ENCODE measurements around the gene NDUFC2. TPM values are rescaled to one million over a fixed set of nuclear protein-coding genes. Genes with fewer than 3 reads are reported as not detected.
A peak's percentile ranks its signal among the peaks of the same experiment; 100 is the strongest.
"Not testable (repeated sequence)": the region's sequence is repeated elsewhere in the genome, so short reads cannot be mapped to it uniquely, and the experiment has no call there.

The NDUFC2 gene
- total RNA-seq, 1 donor from 2014 or later, result 112 TPM

DNA sequence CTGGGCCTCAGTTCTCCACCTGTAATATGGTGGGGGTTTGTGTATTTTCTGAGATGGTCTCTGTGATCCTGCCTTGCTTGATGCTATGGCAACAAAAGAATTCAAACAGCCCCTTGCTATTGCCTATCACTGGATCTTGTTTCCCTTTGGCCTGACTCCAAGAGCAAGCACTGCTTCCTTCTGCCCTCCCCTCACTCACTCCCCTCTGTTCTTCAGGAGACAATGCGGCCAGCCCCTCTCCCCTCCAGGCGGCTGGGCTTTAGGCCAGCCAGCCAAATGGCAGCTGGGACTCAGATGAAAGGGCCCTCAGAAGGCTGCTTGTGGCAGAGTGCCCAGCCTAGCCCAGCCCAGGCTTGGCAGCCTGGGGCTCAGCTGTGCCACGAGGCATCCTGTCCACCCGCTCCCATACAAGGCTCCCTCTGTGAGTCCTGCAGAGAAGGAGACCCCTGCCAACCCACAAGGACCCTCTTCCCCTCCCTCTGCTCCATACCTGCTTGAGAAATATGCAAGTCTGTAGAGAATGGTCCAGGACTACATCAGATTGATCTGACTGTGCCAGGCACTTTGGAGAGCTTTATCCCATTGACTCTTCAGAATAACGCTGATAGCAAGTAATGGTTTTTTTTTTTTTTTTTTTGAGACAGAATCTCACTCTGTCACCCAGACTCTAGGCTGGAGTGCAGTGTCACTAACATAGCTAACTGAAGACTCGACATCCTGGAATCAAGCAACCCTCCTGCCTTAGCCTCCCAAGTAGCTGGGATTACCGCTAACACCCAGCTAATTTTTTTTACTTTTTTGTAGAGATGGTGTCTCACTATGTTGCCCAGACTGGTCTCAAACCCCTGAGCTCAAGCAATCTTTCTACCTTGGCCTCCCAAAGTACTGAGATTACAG, 49.0 kb downstream of the NDUFC2 start:
- no peaks in the 10 kb centered on the region for H3K27me3 ChIP-seq
- no peak overlapping the region for H3K27ac ChIP-seq
- no peak for DNase-seq (ENCODE audit: low spot score in 2 of 2)
- intact Hi-C loops (cut with DNase I), result no loop called here
- no peaks in the 10 kb centered on the region for H3K9me3 ChIP-seq
- H3K4me3 ChIP-seq, result no peak overlapping the region
- H3K4me1 ChIP-seq, result peaks cover 0 to 7% of the 10 kb centered on the region in 2 donors
- no peaks in the 10 kb centered on the region for H3K36me3 ChIP-seq
- TF ChIP-seq, protein P1, sequence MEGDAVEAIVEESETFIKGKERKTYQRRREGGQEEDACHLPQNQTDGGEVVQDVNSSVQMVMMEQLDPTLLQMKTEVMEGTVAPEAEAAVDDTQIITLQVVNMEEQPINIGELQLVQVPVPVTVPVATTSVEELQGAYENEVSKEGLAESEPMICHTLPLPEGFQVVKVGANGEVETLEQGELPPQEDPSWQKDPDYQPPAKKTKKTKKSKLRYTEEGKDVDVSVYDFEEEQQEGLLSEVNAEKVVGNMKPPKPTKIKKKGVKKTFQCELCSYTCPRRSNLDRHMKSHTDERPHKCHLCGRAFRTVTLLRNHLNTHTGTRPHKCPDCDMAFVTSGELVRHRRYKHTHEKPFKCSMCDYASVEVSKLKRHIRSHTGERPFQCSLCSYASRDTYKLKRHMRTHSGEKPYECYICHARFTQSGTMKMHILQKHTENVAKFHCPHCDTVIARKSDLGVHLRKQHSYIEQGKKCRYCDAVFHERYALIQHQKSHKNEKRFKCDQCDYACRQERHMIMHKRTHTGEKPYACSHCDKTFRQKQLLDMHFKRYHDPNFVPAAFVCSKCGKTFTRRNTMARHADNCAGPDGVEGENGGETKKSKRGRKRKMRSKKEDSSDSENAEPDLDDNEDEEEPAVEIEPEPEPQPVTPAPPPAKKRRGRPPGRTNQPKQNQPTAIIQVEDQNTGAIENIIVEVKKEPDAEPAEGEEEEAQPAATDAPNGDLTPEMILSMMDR (IDR thresholded peaks at IDR 0.05), result no peak

DNA sequence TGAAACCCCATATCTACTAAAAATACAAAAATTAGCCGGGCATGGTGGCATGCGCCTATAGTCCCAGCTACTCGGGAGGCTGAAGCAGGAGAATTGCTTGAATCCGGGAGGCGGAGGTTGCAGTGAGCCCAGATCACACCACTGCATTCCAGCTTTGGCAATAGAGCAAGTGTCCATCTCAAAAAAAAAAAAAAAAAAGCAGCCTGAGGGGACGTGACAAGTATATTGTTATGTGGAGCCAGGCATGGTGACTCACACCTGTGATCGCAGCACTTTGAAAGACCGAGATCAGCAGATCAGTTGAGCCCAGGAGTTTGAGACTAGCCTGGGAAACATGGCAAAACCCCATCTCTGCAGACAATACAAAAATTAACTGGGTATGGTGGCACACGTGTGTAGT, 51.2 kb downstream of the NDUFC2 start:
- DNase-seq (ENCODE audit: low spot score in 2 of 2); H3K36me3 ChIP-seq; intact Hi-C loops (cut with DNase I); H3K27ac ChIP-seq; H3K4me3 ChIP-seq; H3K27me3 ChIP-seq; H3K9me3 ChIP-seq; H3K4me1 ChIP-seq: not testable (repeated sequence)

- DNase-seq (ENCODE audit: low spot score in 2 of 2), result no peak
- TF ChIP-seq, protein P1 (IDR thresholded peaks at IDR 0.05), result no peak
- Histone ChIP-seq H3K4me1 (peaks cover 0 to 9% of the 10 kb centered on the region in 2 donors), H3K27me3 (no peaks in the 10 kb centered on the region), H3K4me3 (no peak overlapping the region), H3K9me3 (no peaks in the 10 kb centered on the region), H3K27ac (no peak overlapping the region), H3K36me3 (no peaks in the 10 kb centered on the region)
- intact Hi-C loops (cut with DNase I), result no loop called here
Measured at GRCh38 chr11:78027759-78028158, 51.9 kb downstream of the NDUFC2 start.

DNA sequence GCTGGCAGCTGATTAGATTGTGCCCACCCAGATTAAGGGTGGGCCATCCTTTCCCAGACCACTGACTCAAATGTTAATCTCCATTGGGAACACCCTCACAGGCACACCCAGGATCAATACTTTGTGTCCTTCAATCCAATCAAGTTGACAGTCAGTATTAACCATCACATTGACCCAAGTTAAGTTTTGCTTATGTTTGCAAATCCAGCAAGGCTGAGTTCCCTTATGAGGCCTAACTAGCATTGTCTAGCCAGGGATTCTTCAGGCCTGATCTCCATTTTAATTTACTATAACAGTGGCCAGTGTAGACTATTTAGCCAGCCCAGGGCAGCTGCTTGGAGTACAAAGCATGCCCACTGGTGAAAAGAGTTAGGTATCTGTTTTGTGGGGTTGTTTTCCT, 54.3 kb downstream of the NDUFC2 start:
- H3K36me3 ChIP-seq, result no peaks in the 10 kb centered on the region
- no peaks in the 10 kb centered on the region for H3K27me3 ChIP-seq
- H3K4me3 ChIP-seq, result no peak overlapping the region
- no peak overlapping the region for H3K27ac ChIP-seq
- TF ChIP-seq, protein P1 (IDR thresholded peaks at IDR 0.05), result no peak
- peaks cover 0 to 2% of the 10 kb centered on the region in 2 donors for H3K4me1 ChIP-seq
- DNase-seq (ENCODE audit: low spot score in 2 of 2), result no peak
- H3K9me3 ChIP-seq, result no peaks in the 10 kb centered on the region
- intact Hi-C loops (cut with DNase I), result no loop called here

DNA sequence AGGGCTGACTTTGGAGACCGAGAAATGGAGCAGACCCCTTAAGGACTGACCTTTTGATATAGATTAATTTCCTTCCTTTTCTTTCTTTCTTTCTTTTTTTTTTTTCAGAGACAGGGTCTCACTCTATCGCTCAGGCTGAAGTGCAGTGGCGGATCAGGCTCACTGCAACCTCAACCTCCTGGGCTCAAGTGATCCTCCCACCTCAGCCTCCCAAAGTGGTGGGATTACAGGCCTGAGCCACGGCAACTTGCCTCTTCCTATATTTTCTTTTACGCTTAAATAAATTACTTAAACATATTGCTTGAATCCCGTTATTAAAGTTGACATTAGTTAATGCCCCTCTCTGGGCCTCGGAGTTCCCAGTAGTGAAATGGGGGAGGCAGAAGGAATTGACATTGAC, 56.2 kb downstream of the NDUFC2 start:
- Histone ChIP-seq H3K9me3 (no peaks in the 10 kb centered on the region), H3K36me3 (no peaks in the 10 kb centered on the region), H3K4me3 (peak overlapping the region; percentile 50 to 63), H3K27me3 (no peaks in the 10 kb centered on the region), H3K27ac (no peak overlapping the region), H3K4me1 (peaks cover 0 to 2% of the 10 kb centered on the region in 2 donors)
- intact Hi-C loops (cut with DNase I), result no loop called here
- TF ChIP-seq, protein P1 (IDR thresholded peaks at IDR 0.05), result no peak
- no peak for DNase-seq (ENCODE audit: low spot score in 2 of 2)
